GM10847 (cell line): ENCODE measurements around the gene DVL1.

Experiments
- POLR2A ChIP-seq: IDR thresholded peaks from 2 replicates; pipeline ENCODE4 v1.6.1; 2011; ENCODE audit not compliant: insufficient read length; ENCODE audit errors: extremely low read depth

DVL1 gene

DNA sequence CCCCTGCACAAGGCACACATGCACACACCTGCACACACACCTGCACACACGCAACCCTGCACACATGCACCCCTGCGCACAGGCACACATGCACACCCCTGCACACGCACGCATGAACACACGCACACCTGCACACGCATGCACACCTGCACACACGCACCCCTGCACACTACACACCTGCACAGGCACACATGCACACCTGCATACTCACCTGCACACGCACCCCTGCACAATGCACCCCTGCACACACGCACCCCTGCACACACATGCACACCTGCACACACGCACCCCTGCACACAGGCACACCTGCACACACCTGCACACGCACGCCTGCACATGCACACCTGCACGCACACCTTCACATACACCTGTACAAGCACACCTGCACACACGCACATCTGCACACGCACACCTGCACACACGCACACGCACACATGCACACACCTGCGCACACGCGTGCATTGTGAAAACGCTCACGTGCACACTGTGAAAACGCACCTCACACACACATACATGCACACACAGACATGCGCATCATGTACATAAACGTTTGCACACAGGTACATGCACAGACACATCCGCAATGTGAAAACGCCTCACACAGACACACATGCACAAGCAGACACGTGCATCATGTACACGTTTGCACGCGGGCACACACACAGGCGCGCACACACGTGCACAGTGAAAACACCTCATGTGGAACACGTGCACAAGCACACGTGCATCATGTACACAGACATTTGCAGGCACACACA lies 8.2 kb downstream of the DVL1 start:
- TF ChIP-seq POLR2A = no peak

- no peak for TF ChIP-seq POLR2A
These were observed 9.0 kb downstream of the DVL1 start for GRCh38 chr1:1340185-1340584.

GRCh38 chr1:1338278-1338677 lies 10.9 kb downstream of the DVL1 start:
- no peak for TF ChIP-seq POLR2A

GRCh38 chr1:1337793-1338147 lies 11.4 kb downstream of the DVL1 start:
- no peak for TF ChIP-seq POLR2A

GRCh38 chr1:1336931-1337792 lies 12.1 kb downstream of the DVL1 start:
- no peak for TF ChIP-seq POLR2A

- no peak for TF ChIP-seq POLR2A
These were observed 12.8 kb downstream of the DVL1 start for GRCh38 chr1:1336446-1336845.

DNA sequence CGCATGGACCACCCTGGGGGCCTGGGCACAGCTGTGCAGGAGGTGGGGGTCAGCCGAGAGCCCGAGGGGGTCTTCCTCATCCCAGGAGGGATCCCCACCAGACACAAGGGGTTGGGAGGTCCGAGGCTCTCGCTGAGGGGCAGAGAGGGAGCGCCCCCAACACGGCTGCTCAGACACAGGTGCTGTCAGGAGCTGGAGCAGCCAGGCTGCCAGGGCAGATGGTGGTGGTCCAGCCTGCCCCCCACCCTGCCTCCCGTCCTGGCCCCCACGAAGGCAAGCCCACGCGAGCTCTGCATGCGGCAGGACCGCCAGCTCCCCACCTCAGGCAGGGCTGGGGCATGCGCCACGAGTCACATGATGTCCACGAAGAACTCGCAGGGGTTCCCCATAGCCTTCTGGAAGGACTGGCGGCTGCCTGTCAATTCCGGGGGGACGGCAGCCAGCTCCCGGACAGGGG lies 13.4 kb downstream of the DVL1 start:
- no peak for TF ChIP-seq POLR2A

GRCh38 chr1:1335283-1335682 lies 13.9 kb downstream of the DVL1 start:
- TF ChIP-seq POLR2A = no peak

GRCh38 chr1:1334835-1335234 lies 14.4 kb downstream of the DVL1 start:
- TF ChIP-seq POLR2A = no peak

DNA sequence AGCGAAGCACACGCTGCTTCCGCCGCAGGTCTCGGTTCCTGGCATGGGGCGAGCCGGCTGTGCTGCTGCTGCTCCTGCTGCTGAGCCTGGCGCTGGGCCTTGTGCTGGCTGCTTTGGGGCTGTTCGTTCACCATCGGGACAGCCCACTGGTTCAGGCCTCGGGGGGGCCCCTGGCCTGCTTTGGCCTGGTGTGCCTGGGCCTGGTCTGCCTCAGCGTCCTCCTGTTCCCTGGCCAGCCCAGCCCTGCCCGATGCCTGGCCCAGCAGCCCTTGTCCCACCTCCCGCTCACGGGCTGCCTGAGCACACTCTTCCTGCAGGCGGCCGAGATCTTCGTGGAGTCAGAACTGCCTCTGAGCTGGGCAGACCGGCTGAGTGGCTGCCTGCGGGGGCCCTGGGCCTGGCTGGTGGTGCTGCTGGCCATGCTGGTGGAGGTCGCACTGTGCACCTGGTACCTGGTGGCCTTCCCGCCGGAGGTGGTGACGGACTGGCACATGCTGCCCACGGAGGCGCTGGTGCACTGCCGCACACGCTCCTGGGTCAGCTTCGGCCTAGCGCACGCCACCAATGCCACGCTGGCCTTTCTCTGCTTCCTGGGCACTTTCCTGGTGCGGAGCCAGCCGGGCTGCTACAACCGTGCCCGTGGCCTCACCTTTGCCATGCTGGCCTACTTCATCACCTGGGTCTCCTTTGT lies 15.5 kb downstream of the DVL1 start:
- no peak for TF ChIP-seq POLR2A

DNA sequence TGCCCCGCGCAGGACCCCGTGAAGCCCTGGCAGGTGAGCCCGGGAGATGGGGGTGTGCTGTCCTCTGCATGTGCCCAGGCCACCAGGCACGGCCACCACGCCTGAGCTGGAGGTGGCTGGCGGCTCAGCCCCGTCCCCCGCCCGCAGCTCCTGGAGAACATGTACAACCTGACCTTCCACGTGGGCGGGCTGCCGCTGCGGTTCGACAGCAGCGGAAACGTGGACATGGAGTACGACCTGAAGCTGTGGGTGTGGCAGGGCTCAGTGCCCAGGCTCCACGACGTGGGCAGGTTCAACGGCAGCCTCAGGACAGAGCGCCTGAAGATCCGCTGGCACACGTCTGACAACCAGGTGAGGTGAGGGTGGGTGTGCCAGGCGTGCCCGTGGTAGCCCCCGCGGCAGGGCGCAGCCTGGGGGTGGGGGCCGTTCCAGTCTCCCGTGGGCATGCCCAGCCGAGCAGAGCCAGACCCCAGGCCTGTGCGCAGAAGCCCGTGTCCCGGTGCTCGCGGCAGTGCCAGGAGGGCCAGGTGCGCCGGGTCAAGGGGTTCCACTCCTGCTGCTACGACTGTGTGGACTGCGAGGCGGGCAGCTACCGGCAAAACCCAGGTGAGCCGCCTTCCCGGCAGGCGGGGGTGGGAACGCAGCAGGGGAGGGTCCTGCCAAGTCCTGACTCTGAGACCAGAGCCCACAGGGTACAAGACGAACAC lies 16.3 kb downstream of the DVL1 start:
- TF ChIP-seq POLR2A = no peak

DNA sequence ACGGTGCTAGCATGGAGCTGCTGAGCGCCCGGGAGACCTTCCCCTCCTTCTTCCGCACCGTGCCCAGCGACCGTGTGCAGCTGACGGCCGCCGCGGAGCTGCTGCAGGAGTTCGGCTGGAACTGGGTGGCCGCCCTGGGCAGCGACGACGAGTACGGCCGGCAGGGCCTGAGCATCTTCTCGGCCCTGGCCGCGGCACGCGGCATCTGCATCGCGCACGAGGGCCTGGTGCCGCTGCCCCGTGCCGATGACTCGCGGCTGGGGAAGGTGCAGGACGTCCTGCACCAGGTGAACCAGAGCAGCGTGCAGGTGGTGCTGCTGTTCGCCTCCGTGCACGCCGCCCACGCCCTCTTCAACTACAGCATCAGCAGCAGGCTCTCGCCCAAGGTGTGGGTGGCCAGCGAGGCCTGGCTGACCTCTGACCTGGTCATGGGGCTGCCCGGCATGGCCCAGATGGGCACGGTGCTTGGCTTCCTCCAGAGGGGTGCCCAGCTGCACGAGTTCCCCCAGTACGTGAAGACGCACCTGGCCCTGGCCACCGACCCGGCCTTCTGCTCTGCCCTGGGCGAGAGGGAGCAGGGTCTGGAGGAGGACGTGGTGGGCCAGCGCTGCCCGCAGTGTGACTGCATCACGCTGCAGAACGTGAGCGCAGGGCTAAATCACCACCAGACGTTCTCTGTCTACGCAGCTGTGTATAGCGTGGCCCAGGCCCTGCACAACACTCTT lies 17.0 kb downstream of the DVL1 start:
- no peak for TF ChIP-seq POLR2A

GRCh38 chr1:1331068-1331965 lies 17.9 kb downstream of the DVL1 start, which contains the start of gene TAS1R3:
Gene TAS1R3, plus strand, starts transcription at chr1:1331280. Its CDS starts 66 bp downstream, at chr1:1331346.
- TF ChIP-seq POLR2A = no peak
